H1 (cell line): ENCODE data around the gene SLC44A1. TPM values are rescaled to one million over a fixed set of nuclear protein-coding genes. Genes with fewer than 3 reads are reported as not detected.

Experiments
- KDM5A ChIP-seq: fragments of 200-600 bp; IDR thresholded peaks from 2 replicates; pipeline ENCODE4 v1.7.1; 2012; ENCODE audit warnings: mild to moderate bottlenecking, low read length, inconsistent platforms, mixed read lengths
- PHF8 ChIP-seq: fragments of 200-600 bp; sonication (generic); conservative IDR thresholded peaks from 2 replicates; pipeline ENCODE4 v1.7.1; 2012; ENCODE audit warnings: low read depth, mild to moderate bottlenecking, inconsistent platforms, low read length, moderate library complexity
- SP1 ChIP-seq: IDR thresholded peaks from 2 replicates; pipeline ENCODE4 v1.6.1; 2011; ENCODE audit warnings: low read depth, low read length
- polyA plus RNA-seq, 7 experiments: library from polyadenylated mRNA; depleted of rRNA in 3 of 7; stranded (reverse) in 5 of 7; unstranded in 2 of 7; fragments of >200 nt in 5 of 7; fragments of 200-250 nt in 2 of 7; gene quantifications; 1 replicate in 5 of 7; 2 replicates in 1 of 7; 4 replicates in 1 of 7; pipeline versions ENCODE4 v1.2.1 to v1.2.3, GENCODE V29; 2011 to 2013; ENCODE audit warnings: missing spikeins in 2 of 7, mixed read lengths in 2 of 7
- total RNA-seq: library from RNA; stranded (reverse); fragmentation: NEBNext Ultra II Directional; extraction: Animal tissue kit (Norgen Biotek cat#: 25700); gene quantifications from 2 replicates; pipeline ENCODE4 v1.2.1, GENCODE V29; 2021

SLC44A1 gene
- total and polyA plus RNA-seq, 2 of the 8 experiments (the other 6 are each of a cell fraction or from before 2014, with no cell fraction given), result 30.5 to 71.2 TPM

GRCh38 chr9:105392531-105392930, 148.1 kb downstream of the SLC44A1 start (continued):
- TF ChIP-seq PHF8 (no peak), KDM5A (no peak), SP1 (no peak)
